AG10803 (cell line): ENCODE data around the gene RPRD1B.
"Not testable (repeated sequence)": the region's sequence is repeated elsewhere in the genome, so short reads cannot be mapped to it uniquely, and the experiment has no call there.

Experiments
- DNase-seq: peaks from one replicate; pipeline ENCODE4 v3.0.0; 2010; ENCODE audit warnings: low read depth
- H3K4me3 ChIP-seq: 2 replicates; pipeline ENCODE4 v1.5.1; 2011; ENCODE audit warnings: mild to moderate bottlenecking, low read length, control low read depth
- TF ChIP-seq, protein P1 (sequence below): conservative IDR thresholded peaks from 2 replicates; pipeline ENCODE4 v1.5.1; 2011; ENCODE audit warnings: mild to moderate bottlenecking, low read length, control low read depth, inconsistent platforms

RPRD1B gene

DNA sequence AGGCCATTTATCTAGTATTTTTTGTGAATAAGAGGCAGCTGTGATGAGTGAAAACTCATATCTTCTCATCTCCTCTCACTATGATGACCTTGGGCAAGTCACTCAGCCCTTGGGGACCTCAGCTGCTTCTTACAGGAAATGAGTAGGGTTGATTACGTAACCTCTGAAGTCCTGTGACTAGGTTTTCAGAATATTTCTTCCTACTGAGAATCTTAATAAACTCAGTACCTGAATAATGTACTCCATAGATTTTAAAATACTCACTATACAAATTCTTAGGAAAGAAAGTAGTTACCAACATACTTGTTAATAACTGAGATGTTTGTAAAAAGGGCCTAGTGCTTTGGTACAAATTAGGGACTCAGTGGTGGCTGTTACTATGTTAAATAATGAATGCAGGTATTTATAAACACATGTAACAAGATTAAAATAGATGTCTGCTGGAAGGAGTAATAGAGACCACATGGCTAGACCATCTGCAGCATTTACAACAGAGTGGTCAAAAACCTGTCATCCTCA lies 60.9 kb downstream of the RPRD1B start:
- peak; percentile 83 for DNase-seq
- H3K4me3 ChIP-seq = no peak overlapping the region
- TF ChIP-seq, protein P1, sequence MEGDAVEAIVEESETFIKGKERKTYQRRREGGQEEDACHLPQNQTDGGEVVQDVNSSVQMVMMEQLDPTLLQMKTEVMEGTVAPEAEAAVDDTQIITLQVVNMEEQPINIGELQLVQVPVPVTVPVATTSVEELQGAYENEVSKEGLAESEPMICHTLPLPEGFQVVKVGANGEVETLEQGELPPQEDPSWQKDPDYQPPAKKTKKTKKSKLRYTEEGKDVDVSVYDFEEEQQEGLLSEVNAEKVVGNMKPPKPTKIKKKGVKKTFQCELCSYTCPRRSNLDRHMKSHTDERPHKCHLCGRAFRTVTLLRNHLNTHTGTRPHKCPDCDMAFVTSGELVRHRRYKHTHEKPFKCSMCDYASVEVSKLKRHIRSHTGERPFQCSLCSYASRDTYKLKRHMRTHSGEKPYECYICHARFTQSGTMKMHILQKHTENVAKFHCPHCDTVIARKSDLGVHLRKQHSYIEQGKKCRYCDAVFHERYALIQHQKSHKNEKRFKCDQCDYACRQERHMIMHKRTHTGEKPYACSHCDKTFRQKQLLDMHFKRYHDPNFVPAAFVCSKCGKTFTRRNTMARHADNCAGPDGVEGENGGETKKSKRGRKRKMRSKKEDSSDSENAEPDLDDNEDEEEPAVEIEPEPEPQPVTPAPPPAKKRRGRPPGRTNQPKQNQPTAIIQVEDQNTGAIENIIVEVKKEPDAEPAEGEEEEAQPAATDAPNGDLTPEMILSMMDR = no peak

DNA sequence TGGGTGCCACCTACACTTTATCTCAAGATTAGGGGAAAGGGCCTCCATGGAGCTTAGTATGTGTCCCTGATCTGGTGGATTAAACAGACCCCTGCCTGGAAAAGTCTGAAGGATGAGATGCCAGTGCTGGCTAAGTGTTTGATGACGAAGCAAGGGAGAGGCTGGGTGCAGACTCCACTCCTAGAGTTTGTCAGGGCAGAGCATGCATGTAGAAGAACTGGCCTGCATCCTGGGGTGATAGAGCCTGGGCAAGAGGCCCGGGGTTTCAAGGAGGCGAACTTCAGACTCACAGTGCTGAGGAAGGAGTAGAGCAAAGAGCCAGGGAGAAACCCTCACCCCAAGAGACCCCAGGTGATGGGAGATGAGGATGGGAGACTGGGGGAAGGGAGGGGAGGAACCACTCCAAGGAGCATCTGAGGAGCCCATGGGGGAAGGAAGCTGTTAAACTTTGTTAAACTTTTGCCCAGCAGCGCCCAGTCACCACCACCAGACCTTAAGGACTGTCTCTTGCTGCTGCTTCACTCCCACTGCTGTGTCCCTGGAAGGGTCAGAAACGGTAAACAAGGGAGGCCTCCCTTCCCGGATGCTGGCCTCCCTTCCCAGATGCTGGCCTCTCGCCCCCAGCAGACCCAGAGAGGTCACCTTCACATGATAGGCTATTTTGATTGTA lies 61.6 kb downstream of the RPRD1B start:
- H3K4me3 ChIP-seq = no peak overlapping the region
- TF ChIP-seq, protein P1 = no peak
- no peak for DNase-seq

DNA sequence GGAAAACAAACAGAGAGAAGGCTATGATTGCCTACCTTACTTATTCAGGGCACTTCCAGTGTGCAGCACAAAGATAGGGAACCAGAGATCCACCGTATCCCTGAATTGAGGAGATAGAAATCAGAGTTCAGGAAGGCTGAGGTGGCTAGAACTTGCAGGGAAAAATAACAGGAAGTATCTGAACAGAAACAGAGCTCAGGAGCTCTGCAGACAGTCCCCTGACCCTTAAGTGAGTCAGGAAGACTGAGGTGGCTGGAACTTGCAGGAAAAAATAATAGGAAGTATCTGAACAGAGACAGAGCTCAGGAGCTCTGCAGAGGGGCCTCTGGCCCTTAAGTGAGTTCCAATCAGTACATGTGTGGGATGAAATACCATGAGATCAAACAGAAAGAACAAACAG lies 65.4 kb downstream of the RPRD1B start:
- TF ChIP-seq, protein P1 = no peak
- H3K4me3 ChIP-seq = no peak overlapping the region
- no peak for DNase-seq

DNA sequence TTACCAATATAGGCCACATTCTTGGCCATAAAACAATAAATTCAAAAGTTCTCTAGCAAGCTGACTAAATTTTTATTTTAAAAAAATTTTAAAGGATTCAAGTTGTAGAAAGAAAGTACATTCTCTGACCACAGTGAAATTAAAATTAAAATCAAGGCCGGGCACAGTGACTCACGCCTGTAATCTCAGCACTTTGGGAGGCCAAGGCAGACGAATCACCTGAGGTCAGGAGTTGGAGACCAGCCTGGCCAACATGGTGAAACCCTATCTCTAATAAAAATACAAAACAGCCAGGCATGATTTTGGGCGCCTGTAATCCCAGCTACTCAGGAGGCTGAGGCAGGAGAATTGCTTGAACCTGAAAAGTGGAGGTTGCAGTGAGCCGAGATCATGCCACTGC lies 68.7 kb downstream of the RPRD1B start:
- DNase-seq, H3K4me3 ChIP-seq: not testable (repeated sequence)

DNA sequence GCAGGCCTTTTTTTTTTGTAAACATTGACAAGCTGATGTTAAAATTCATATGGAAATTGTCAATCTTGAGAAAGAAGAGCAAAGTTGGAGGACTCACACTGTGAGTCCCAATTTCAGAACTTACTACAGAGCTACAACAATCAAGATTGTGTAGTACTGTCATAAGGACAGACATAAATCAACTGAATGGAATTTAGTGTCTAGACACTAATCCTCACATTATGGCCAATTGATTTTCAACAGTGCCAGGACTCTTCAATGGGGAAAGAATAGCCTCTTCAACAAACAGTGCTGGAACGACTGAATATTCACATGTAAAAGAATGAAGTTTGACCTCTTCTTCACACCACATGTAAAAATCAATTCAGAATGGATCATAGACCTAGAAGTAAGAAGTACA lies 70.7 kb downstream of the RPRD1B start:
- DNase-seq = no peak
- TF ChIP-seq, protein P1 = no peak
- no peak overlapping the region for H3K4me3 ChIP-seq

DNA sequence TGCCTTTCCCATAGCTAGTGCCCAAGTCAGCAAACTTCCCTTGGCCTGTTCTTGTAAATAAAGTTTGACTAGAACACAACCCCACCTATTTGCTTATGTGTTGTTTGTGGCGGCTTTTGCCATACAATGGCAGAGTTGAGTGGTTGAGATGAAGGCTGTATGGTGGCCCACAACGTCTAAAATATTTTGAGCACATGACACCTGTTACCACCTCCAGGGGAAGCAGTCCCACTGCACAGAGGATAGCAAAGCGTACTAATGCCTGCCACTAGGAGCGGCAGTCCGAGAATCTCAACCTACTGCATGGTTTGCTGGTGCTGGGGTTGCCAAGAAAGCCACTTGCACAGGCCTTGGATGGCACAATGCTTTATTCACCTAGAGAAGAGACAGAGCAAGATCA lies 72.9 kb downstream of the RPRD1B start:
- TF ChIP-seq, protein P1 = no peak
- DNase-seq = no peak
- H3K4me3 ChIP-seq = no peak overlapping the region

DNA sequence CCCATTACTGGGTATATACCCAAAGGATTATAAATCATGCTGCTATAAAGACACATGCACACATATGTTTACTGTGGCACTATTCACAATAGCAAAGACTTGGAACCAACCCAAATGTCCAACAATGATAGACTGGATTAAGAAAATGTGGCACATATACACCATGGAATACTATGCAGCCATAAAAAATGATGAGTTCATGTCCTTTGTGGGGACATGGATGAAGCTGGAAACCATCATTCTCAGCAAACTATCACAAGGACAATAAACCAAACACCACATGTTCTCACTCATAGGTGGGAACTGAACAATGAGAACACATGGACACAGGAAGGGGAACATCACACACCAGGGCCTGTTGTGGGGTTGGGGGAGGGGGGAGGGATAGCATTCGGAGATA lies 73.8 kb downstream of the RPRD1B start:
- H3K4me3 ChIP-seq, DNase-seq: not testable (repeated sequence)

DNA sequence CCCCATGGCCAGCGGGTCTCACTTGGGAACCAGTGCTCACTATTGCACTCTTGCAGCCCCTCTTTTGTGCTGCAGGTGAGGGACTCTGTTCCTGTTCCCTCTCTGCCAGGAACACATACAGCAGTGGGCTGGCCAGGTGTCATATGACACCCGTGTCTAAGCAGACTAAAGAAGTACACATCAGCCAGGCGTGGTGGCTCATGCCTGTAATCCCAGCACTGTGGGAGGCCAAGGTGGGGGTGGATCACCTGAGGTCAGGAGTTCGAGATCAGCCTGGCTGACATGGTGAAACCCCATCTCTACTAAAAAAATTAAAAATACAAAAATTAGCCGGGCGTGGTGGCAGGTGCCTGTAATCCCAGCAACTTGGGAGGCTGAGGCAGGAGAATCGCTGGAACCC lies 74.4 kb downstream of the RPRD1B start:
- H3K4me3 ChIP-seq, DNase-seq: not testable (repeated sequence)
